Measurements from ENCODE around the gene IGFBP2. TPM values are rescaled to one million over a fixed set of nuclear protein-coding genes. Genes with fewer than 3 reads are reported as not detected.

IGFBP2 gene
- total and polyA plus RNA-seq, 2 of the 8 experiments (the other 6 are each of a cell fraction or from before 2014, with no cell fraction given) = 326 to 782 TPM

DNA sequence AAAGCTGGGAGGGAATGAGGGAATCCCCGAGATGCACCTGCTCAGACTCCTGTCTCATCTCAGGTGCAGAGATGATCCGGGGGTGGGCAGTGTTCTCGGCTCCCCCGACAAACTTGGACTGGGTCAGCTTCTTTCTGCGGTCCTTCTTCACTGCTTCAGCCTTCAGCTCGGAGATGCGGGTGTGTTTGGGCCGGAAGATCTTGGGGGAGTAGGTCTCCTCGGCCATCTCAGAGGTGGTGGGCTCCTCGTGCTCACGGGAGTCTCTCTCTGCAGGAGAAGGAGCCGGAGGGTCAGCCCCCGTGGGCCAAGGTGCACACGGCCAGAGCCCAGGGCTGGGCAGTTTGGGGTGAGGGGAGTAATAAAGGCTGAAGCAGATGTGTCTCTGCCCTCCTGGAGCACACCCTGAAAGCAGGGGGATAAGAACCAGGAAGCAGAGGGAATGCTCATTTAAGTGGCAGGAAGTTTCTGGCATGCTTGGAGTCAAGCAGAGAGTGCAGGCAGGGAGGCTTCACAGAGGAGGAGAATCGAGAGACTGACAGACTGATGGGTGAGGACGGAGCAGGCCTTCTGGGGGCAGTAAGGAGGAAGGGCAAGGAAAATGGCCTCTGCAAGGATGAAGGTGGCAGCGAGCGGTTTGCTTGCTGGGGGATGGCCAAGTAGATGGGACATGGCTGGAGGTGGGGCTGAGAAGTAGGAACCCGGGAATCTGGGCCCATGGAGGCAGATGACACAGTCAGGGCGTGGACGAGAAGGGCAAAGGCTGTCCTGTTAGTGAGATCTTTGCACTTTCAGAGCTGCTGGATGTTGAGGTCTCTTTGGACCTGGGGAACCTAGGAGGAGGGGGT lies 45.8 kb downstream of the IGFBP2 start:
- DNase-seq (ENCODE audit: low read depth in 1 of 2, low spot score in 2 of 2) (no peak), FAIRE-seq (no peak)
- Histone ChIP-seq H4K91ac (replicated peaks; ENCODE audit: insufficient read length, low read length) (no peak overlapping the region), H3K4me3 (ENCODE audit: extremely low read depth in 1 of 4, insufficient read depth in 2 of 4, low read depth in 3 of 4, low read length in 4 of 4) (no peak overlapping the region), H2BK5ac (ENCODE audit: low read depth, low read length) (peak overlapping the region; percentile 52; the same call in 1 of the 2 replicates), H2AK5ac (ENCODE audit: low read depth, low read length) (no peak overlapping the region), H3K4ac (replicated peaks; ENCODE audit: insufficient read length, low read depth, low read length) (no peak overlapping the region), H2BK12ac (ENCODE audit: low read depth, low read length) (peak overlapping the region; percentile 75; the same call in 1 of the 2 replicates), H3K4me2 (ENCODE audit: insufficient read depth in 1 of 2, low read depth in 2 of 2, low read length in 2 of 2) (no peak overlapping the region), H3K9me3 (ENCODE audit: insufficient read depth in 2 of 2, low read depth in 1 of 2, low read length in 1 of 2) (no peaks in the 10 kb centered on the region), H3K27me3 (replicated peaks in 1 of 4; ENCODE audit: control insufficient read depth in 3 of 4, extremely low read depth in 1 of 4, insufficient read depth in 3 of 4, low read length in 3 of 4) (no peaks in the 10 kb centered on the region), H2AFZ (ENCODE audit: low read length) (no peak overlapping the region), H3K9ac (replicated peaks in 1 of 4; ENCODE audit: extremely low read depth in 1 of 4, low read depth in 3 of 4, low read length in 3 of 4) (no peak overlapping the region), H3K23ac (ENCODE audit: insufficient read length) (no peak overlapping the region), H2BK20ac (ENCODE audit: low read length) (no peak overlapping the region), H4K5ac (ENCODE audit: insufficient read length, low read depth, low read length) (no peak overlapping the region), H3K56ac (replicated peaks; ENCODE audit: insufficient read length, low read depth, low read length) (no peak overlapping the region), H3K36me3 (ENCODE audit: control insufficient read depth in 2 of 4, insufficient read depth in 4 of 4, low read length in 3 of 4) (no peaks in the 10 kb centered on the region; a peak in 1 of 8 replicates), H3K4me1 (replicated peaks in 1 of 4; ENCODE audit: control insufficient read depth in 3 of 4, insufficient read depth in 4 of 4, low read length in 3 of 4) (peaks cover 0 to 4% (median 2%) of the 10 kb centered on the region in 4 experiments; a peak in 4 of 7 replicates), H3K23me2 (ENCODE audit: low read depth, low read length) (no peaks in the 10 kb centered on the region), H3K27ac (ENCODE audit: low read depth, low read length) (no peak overlapping the region), H3K18ac (ENCODE audit: extremely low read depth, low read length) (no peak overlapping the region; the same call in 1 of the 2 replicates), H2BK120ac (replicated peaks; ENCODE audit: low read depth, low read length) (no peak overlapping the region), H3K14ac (ENCODE audit: insufficient read length) (no peak overlapping the region), H3K79me2 (ENCODE audit: control insufficient read depth in 1 of 2, insufficient read depth in 2 of 2, low read length in 2 of 2) (no peaks in the 10 kb centered on the region), H4K20me1 (replicated peaks in 1 of 2; ENCODE audit: control insufficient read depth in 1 of 2, insufficient read depth in 2 of 2, low read length in 2 of 2) (no peaks in the 10 kb centered on the region), H2BK15ac (ENCODE audit: low read length) (no peak overlapping the region), H4K8ac (ENCODE audit: extremely low read depth, insufficient read depth, low read length) (no peak overlapping the region; the same call in 1 of the 2 replicates), H3K79me1 (ENCODE audit: low read depth, low read length) (no peaks in the 10 kb centered on the region)
- TF ChIP-seq YY1 (IDR thresholded peaks at IDR 0.05; ENCODE audit: low read depth, low read length) (0 out of 2 replicates have a peak, but pooled peaks have one; percentile 12), RXRA (IDR thresholded peaks at IDR 0.05; ENCODE audit: insufficient read depth, low read depth, low read length) (no peak), SIRT6 (IDR thresholded peaks at IDR 0.05; ENCODE audit: low read length) (no peak)
- ChIA-PET CTCF (ENCODE audit: partially characterized antibody) (interaction anchor here (0.8 to 4.7 kb wide), 10 partner anchors 8 to 1596 kb away, joined by 3 to 30 read pairs (median 4); partner anchors contain the start of gene IGFBP5), POLR2A (ENCODE audit: partially characterized antibody) (interaction anchor here (0.9 kb wide), 1 partner anchor 172 kb away, joined by 3 read pairs; no protein-coding TSS in a partner anchor)
- WGBS, 2 experiments (ENCODE audit: extremely low coverage in 1 of 2, insufficient coverage in 1 of 2, insufficient read length in 1 of 2, insufficient replicate concordance in 2 of 2, low coverage in 1 of 2, low lambda C conversion rate in 2 of 2, missing lambda C conversion rate in 1 of 2) = 89% methylated on average over 19 of the region's 21 CpGs; no CpG with 5 or more reads in 1 of the 2 experiments

Data from H1 (cell line).